Measurements from ENCODE around the gene PLAAT1. TPM values are rescaled to one million over a fixed set of nuclear protein-coding genes. Genes with fewer than 3 reads are reported as not detected.

PLAAT1 gene
- total RNA-seq, 4 donors from 2014 or later, result 5.9 to 15.0 (median 10.6) TPM

- intact Hi-C loops (cut with DNase I), result no loop called here
- TF ChIP-seq POLR2A (IDR thresholded peaks at IDR 0.05) (no peak), CTCF (IDR thresholded peaks at IDR 0.05) (no peak)
- Histone ChIP-seq H3K36me3 (no peaks in the 10 kb centered on the region), H3K27ac (no peak overlapping the region), H3K4me1 (no peaks in the 10 kb centered on the region), H3K4me3 (replicated peaks in 1 of 3) (no peak overlapping the region), H3K9me3 (no peaks in the 10 kb centered on the region), H3K27me3 (no peaks in the 10 kb centered on the region)
- 89 to 90% methylated on average over 5 of the region's 5 CpGs for WGBS, 2 donors
- no peak for DNase-seq
Observed at GRCh38 chr3:193262707-193263106, 21.7 kb downstream of the PLAAT1 start.

- no peak for DNase-seq
- Histone ChIP-seq H3K27me3 (no peaks in the 10 kb centered on the region), H3K36me3 (no peaks in the 10 kb centered on the region), H3K4me3 (replicated peaks in 1 of 3) (no peak overlapping the region), H3K27ac (no peak overlapping the region), H3K9me3 (no peaks in the 10 kb centered on the region), H3K4me1 (no peaks in the 10 kb centered on the region)
- WGBS, 2 donors, result 77 to 79% methylated on average over 3 of the region's 3 CpGs
- TF ChIP-seq CTCF (IDR thresholded peaks at IDR 0.05), result no peak
- no peak for TF ChIP-seq POLR2A (IDR thresholded peaks at IDR 0.05)
- intact Hi-C loops (cut with DNase I), result no loop called here
Observed at GRCh38 chr3:193269343-193270028, 28.5 kb downstream of the PLAAT1 start.

GRCh38 chr3:193270451-193270850, 29.4 kb downstream of the PLAAT1 start:
- DNase-seq, result no peak
- 90 to 91% methylated on average over 3 of the region's 3 CpGs for WGBS, 2 donors
- no peak for TF ChIP-seq CTCF (IDR thresholded peaks at IDR 0.05)

GRCh38 chr3:193271101-193271840, 30.2 kb downstream of the PLAAT1 start:
- DNase-seq, result no peak
- no peak overlapping the region for H3K4me3 ChIP-seq (replicated peaks in 1 of 3)
- intact Hi-C loops (cut with DNase I), result no loop called here
- H3K4me1 ChIP-seq, result no peaks in the 10 kb centered on the region
- 80 to 88% methylated on average over 3 of the region's 3 CpGs for WGBS, 2 donors
- no peak for TF ChIP-seq CTCF (IDR thresholded peaks at IDR 0.05)
- no peak for TF ChIP-seq POLR2A (IDR thresholded peaks at IDR 0.05)
- H3K27me3 ChIP-seq, result no peaks in the 10 kb centered on the region
- H3K27ac ChIP-seq, result no peak overlapping the region
- no peaks in the 10 kb centered on the region for H3K36me3 ChIP-seq
- no peaks in the 10 kb centered on the region for H3K9me3 ChIP-seq

More at GRCh38 chr3:193270451-193270850, 29.4 kb downstream of the PLAAT1 start:
- Histone ChIP-seq H3K9me3 (no peaks in the 10 kb centered on the region), H3K4me1 (no peaks in the 10 kb centered on the region), H3K36me3 (no peaks in the 10 kb centered on the region), H3K27ac (no peak overlapping the region), H3K4me3 (replicated peaks in 1 of 3) (no peak overlapping the region), H3K27me3 (no peaks in the 10 kb centered on the region)
- intact Hi-C loops (cut with DNase I), result no loop called here

- TF ChIP-seq POLR2A (IDR thresholded peaks at IDR 0.05) (no peak), CTCF (IDR thresholded peaks at IDR 0.05) (no peak)
- no peaks in the 10 kb centered on the region for H3K9me3 ChIP-seq
- H3K27me3 ChIP-seq, result no peaks in the 10 kb centered on the region
- H3K36me3 ChIP-seq, result no peaks in the 10 kb centered on the region
- DNase-seq, result no peak
- H3K27ac ChIP-seq, result no peak overlapping the region
- H3K4me1 ChIP-seq, result no peaks in the 10 kb centered on the region
- H3K4me3 ChIP-seq (replicated peaks in 1 of 3), result no peak overlapping the region
- intact Hi-C loops (cut with DNase I), result no loop called here
- 74 to 82% methylated on average over 3 of the region's 3 CpGs for WGBS, 2 donors
Observed at GRCh38 chr3:193292386-193292785, 51.4 kb downstream of the PLAAT1 start.

Data from thyroid gland (tissue), 4 donors.